Breast epithelium (tissue), 4 donors: ENCODE measurements around the gene PDE4D. TPM values are rescaled to one million over a fixed set of nuclear protein-coding genes. Genes with fewer than 3 reads are reported as not detected.

ENCODE experiments used
- DNase-seq, 2 donors: peaks; one replicate each; pipeline ENCODE4 v3.0.0-alpha.2; 2019; ENCODE audit warnings: low spot score in 2 of 2
- H3K27ac ChIP-seq, 2 donors: fragments of 200-600 bp; sonication (generic) in 1 of 2; one replicate each; pipeline ENCODE4 v1.5.1; 2016 to 2019; ENCODE audit warnings: mild to moderate bottlenecking in 1 of 2
- H3K27me3 ChIP-seq, 2 donors: fragments of 200-600 bp; sonication (generic) in 1 of 2; one replicate each; pipeline versions ENCODE4 v1.5.1 to v1.6.0; 2017 to 2019; ENCODE audit warnings: control low read depth in 1 of 2, mild to moderate bottlenecking in 1 of 2
- H3K36me3 ChIP-seq: fragments of 200-600 bp; one replicate; pipeline ENCODE4 v1.5.1; 2019
- H3K4me1 ChIP-seq, 2 donors: fragments of 200-600 bp; sonication (generic); one replicate each; pipeline ENCODE4 v1.5.1; 2016 to 2019; ENCODE audit warnings: control low read depth in 1 of 2
- H3K4me3 ChIP-seq, 3 donors: fragments of 200-600 bp; sonication (generic); 1 replicate in 2 of 3; 2 replicates in 1 of 3; pipeline ENCODE4 v1.5.1; 2016 to 2019; ENCODE audit warnings: mild to moderate bottlenecking in 3 of 3, moderate library complexity in 2 of 3
- H3K9me3 ChIP-seq, 2 donors: fragments of 200-600 bp; sonication (generic) in 1 of 2; one replicate each; pipeline ENCODE4 v1.5.1; 2016 to 2019; ENCODE audit warnings: control low read depth in 1 of 2
- POLR2A ChIP-seq: fragments of 450-650 bp; IDR thresholded peaks from one replicate; pipeline ENCODE4 v1.6.1; 2016; ENCODE audit warnings: antibody characterized with exemption, mild to moderate bottlenecking, moderate library complexity
- POLR2AphosphoS5 ChIP-seq, 3 donors: sonication (generic); formaldehyde crosslinking; IDR thresholded peaks; one replicate each; pipeline ENCODE4 v1.6.1; 2017; ENCODE audit warnings: antibody characterized with exemption in 3 of 3
- intact Hi-C: fragments of 100-400 bp; cut with DNase I; formaldehyde crosslinking; loops from one replicate; pipeline ENCODE4 v1.15.1; 2023; ENCODE audit warnings: low total_unique reads
- total RNA-seq, 3 donors: library from RNA; depleted of rRNA; stranded (reverse); fragments of >200 nt; gene quantifications; one replicate each; pipeline ENCODE4 v1.1.0, GENCODE V29; 2016
- TF ChIP-seq, protein P1 (sequence below), 3 donors: fragments of 450-650 bp; IDR thresholded peaks; one replicate each; pipeline ENCODE4 v1.5.1; 2016 to 2017; ENCODE audit warnings: antibody characterized with exemption in 3 of 3, mild to moderate bottlenecking in 3 of 3, moderate library complexity in 3 of 3

The PDE4D gene
- total RNA-seq, 3 donors from 2014 or later, result 14.4 to 37.4 (median 28.2) TPM

DNA sequence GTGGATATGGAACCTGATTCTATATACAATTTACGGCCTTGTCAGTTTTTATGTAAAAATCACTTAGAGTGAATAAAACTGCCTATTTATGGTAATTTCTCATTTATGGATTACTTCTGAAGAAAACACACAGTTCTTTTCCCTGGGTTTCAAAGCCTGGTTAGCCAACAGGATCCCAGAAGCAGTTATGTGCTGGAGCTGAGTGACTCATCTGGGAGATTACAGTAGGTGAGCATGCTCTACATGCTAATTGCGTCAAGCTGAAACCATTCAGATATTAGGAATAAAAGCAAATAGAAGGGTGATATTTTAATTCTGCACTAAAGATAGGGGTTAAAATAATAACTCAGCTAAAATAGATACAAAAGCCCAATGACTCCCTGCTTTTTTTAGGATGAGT is 47.8 kb downstream of the PDE4D start:
- H3K36me3 ChIP-seq, result no peaks in the 10 kb centered on the region
- no peaks in the 10 kb centered on the region for H3K4me1 ChIP-seq
- no peak for DNase-seq
- H3K27me3 ChIP-seq, result no peaks in the 10 kb centered on the region
- no peaks in the 10 kb centered on the region for H3K9me3 ChIP-seq
- intact Hi-C loops, result no loop called here
- no peak overlapping the region for H3K4me3 ChIP-seq
- TF ChIP-seq POLR2A, result no peak
- TF ChIP-seq POLR2AphosphoS5 (IDR thresholded peaks at IDR 0.05), result no peak
- TF ChIP-seq, protein P1, sequence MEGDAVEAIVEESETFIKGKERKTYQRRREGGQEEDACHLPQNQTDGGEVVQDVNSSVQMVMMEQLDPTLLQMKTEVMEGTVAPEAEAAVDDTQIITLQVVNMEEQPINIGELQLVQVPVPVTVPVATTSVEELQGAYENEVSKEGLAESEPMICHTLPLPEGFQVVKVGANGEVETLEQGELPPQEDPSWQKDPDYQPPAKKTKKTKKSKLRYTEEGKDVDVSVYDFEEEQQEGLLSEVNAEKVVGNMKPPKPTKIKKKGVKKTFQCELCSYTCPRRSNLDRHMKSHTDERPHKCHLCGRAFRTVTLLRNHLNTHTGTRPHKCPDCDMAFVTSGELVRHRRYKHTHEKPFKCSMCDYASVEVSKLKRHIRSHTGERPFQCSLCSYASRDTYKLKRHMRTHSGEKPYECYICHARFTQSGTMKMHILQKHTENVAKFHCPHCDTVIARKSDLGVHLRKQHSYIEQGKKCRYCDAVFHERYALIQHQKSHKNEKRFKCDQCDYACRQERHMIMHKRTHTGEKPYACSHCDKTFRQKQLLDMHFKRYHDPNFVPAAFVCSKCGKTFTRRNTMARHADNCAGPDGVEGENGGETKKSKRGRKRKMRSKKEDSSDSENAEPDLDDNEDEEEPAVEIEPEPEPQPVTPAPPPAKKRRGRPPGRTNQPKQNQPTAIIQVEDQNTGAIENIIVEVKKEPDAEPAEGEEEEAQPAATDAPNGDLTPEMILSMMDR (IDR thresholded peaks at IDR 0.05), result no peak
- no peak overlapping the region for H3K27ac ChIP-seq

DNA sequence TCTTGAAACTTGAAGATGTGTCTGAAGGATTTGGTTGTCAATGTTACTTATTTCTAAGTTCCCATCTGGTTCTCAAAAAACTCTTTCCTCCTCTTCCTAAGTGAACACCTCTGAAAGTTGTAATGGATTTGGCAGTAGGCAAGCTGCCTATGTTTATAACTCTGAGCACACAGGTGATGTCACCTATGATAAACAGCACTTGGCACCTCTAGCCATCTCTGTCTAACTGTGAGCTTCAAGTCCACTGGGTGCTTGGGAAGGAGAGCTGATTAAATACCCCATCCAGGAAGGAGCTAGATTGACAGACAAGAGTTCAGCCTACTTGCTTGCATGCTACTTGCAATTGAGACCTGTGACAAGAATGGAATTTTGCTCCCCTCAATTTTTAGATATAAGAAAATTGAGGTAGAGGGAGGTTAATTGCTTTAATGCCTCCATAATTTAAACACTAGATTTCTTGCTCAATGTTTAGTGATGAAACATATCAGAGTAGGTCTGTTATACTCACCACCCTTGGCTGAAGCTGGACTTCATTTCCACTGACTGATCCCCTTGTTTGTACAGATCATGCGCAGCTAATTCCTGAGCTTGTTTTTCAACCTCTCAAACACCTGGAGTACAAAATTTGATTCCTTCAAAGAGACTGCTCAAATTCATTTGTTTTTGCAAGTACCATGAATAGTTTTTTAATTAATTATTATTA is 49.9 kb downstream of the PDE4D start:
- Histone ChIP-seq H3K36me3 (no peaks in the 10 kb centered on the region), H3K4me1 (no peaks in the 10 kb centered on the region), H3K9me3 (no peaks in the 10 kb centered on the region), H3K27ac (no peak overlapping the region), H3K27me3 (no peaks in the 10 kb centered on the region), H3K4me3 (no peak overlapping the region)
- DNase-seq, result no peak
- intact Hi-C loops, result no loop called here
- no peak for TF ChIP-seq POLR2AphosphoS5 (IDR thresholded peaks at IDR 0.05)
- no peak for TF ChIP-seq POLR2A
- TF ChIP-seq, protein P1 (IDR thresholded peaks at IDR 0.05), result no peak

DNA sequence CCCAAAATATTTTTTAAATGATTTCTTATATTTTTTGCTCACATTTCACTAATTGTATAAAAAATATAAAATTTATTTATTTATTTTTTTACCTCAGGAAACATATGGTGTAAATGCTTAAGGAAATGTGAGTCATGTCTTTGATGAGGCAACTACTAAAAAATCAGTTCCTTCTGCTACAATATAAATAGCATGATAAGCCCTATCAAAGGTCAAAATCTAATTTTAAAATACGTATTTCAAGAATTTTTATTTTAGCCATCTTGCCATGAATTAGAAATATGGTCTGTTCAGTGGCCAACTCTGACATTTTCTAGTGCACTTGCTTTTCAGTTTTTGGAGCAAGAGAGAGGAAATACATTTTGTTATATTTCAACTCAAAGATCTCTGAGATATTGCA is 50.5 kb downstream of the PDE4D start:
- intact Hi-C loops, result no loop called here
- no peak overlapping the region for H3K27ac ChIP-seq
- no peaks in the 10 kb centered on the region for H3K27me3 ChIP-seq
- H3K4me3 ChIP-seq, result no peak overlapping the region
- no peaks in the 10 kb centered on the region for H3K4me1 ChIP-seq
- H3K9me3 ChIP-seq, result no peaks in the 10 kb centered on the region
- TF ChIP-seq, protein P1 (IDR thresholded peaks at IDR 0.05), result no peak
- TF ChIP-seq POLR2A, result no peak
- TF ChIP-seq POLR2AphosphoS5 (IDR thresholded peaks at IDR 0.05), result no peak
- no peaks in the 10 kb centered on the region for H3K36me3 ChIP-seq
- DNase-seq, result no peak

DNA sequence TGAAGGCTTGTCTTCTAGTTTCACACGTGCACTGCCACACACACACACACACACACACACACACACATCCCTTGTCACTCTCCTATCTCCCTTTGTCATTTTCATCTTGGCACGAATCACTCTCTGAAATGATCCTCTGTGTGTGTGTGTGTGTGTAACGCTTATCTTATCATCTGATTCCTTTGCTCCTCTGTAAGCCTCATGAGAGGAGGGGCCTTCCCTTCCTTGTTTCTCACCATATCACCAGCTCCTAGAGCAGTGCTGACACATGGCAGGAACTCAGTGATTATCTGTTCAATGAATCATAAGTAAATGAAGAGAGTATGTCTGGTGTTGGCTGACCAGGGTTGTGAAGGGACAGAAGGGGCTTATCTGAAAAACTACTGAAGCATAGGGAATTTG is 53.3 kb downstream of the PDE4D start:
- no peak for DNase-seq
- Histone ChIP-seq H3K27me3 (no peaks in the 10 kb centered on the region), H3K9me3 (no peaks in the 10 kb centered on the region), H3K36me3 (no peaks in the 10 kb centered on the region), H3K4me1 (no peaks in the 10 kb centered on the region), H3K27ac (no peak overlapping the region), H3K4me3 (no peak overlapping the region)
- TF ChIP-seq, protein P1 (IDR thresholded peaks at IDR 0.05), result no peak
- TF ChIP-seq POLR2A (no peak), POLR2AphosphoS5 (IDR thresholded peaks at IDR 0.05) (no peak)
- intact Hi-C loops, result no loop called here

DNA sequence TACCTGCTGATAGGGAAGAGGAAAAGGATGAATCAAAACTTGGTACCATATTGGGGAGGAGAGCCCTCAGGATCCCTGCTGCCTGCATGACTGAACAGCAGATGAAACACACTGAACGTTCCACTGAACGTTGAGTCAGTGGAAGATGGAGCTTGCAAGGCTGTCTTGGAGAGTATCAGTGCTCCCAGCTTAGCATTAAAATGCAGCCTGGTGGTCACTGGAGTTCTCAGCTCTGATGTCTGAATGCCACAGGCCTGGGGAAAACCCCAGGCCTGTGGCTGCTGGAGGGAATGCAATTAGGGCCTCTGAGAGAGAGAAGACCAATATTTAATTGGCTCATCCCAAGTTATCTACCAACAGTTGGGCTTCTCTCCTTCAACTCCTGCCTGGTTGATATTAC is 54.5 kb downstream of the PDE4D start:
- Histone ChIP-seq H3K36me3 (no peaks in the 10 kb centered on the region), H3K27me3 (no peaks in the 10 kb centered on the region), H3K27ac (no peak overlapping the region), H3K4me1 (no peaks in the 10 kb centered on the region), H3K4me3 (no peak overlapping the region), H3K9me3 (no peaks in the 10 kb centered on the region)
- intact Hi-C loops, result no loop called here
- no peak for DNase-seq
- no peak for TF ChIP-seq POLR2AphosphoS5 (IDR thresholded peaks at IDR 0.05)
- TF ChIP-seq, protein P1 (IDR thresholded peaks at IDR 0.05), result no peak
- TF ChIP-seq POLR2A, result no peak
